NCI-H1436 treated with DMSO at 0.1 percent for 48 hours (cell line): Measurements from ENCODE around the gene SGPL1.
"Not testable (repeated sequence)": the region's sequence is repeated elsewhere in the genome, so short reads cannot be mapped to it uniquely, and the experiment has no call there.

Experiments used
- DNase-seq: peaks from one replicate; lab custom pipeline; 2025; lab: John Stamatoyannopoulos, UW

Gene SGPL1

GRCh38 chr10:70843776-70844489, 28.2 kb downstream of the SGPL1 start:
- DNase-seq: no peak

- DNase-seq: no peak
These were observed 29.5 kb downstream of the SGPL1 start for GRCh38 chr10:70845256-70845655.

- no peak for DNase-seq
These were observed 30.1 kb downstream of the SGPL1 start for GRCh38 chr10:70845816-70846215.

GRCh38 chr10:70846795-70847194, 31.0 kb downstream of the SGPL1 start:
- DNase-seq: no peak

- DNase-seq: no peak
These were observed 32.1 kb downstream of the SGPL1 start for GRCh38 chr10:70847659-70848360.

GRCh38 chr10:70849582-70850016, 33.9 kb downstream of the SGPL1 start:
- no peak for DNase-seq

DNA sequence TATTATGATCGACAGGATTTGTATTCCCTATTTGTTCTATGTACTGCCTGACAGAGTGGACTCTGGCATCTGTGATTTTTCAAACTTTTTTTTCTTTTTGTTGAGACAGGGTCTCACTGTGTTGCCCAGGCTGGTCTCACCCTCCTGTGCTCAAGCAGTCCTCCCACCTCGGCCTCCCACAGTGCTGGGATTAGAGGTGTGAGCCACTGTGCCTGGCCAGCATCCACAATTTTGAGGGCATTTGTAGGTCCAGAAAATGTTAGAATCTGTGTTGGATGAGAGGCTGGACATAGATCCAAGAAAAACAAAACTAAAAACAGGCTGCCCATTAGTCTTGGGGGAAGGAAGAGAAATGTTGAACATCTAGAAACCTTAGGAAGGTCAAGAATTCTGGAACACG, 34.3 kb downstream of the SGPL1 start:
- no peak for DNase-seq

- DNase-seq: no peak
These were observed 36.1 kb downstream of the SGPL1 start for GRCh38 chr10:70851597-70852475.

GRCh38 chr10:70853038-70853437, 37.3 kb downstream of the SGPL1 start:
- DNase-seq: no peak

DNA sequence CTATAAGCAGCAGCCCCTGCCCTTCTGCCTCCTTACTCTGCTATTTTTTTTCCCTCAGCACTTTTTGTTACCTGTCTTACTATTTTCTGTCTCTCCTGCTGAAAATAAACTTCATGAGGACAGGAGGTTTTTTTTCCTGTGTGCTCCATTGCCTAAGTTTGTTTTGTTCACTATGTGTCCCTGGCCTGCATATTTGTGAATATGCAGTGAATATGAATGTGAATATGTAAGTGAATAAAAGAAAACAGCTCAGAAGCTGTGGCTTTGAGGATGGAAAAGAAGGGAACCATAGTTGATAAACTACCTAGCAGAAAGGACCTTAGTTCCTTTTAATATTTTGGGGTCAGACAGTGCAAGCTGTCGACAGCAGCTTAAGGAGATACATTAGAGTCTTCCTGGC, 37.7 kb downstream of the SGPL1 start:
- no peak for DNase-seq

- no peak for DNase-seq
These were observed 40.7 kb downstream of the SGPL1 start for GRCh38 chr10:70856454-70856853.

GRCh38 chr10:70858759-70859158, 43.0 kb downstream of the SGPL1 start:
- no peak for DNase-seq

DNA sequence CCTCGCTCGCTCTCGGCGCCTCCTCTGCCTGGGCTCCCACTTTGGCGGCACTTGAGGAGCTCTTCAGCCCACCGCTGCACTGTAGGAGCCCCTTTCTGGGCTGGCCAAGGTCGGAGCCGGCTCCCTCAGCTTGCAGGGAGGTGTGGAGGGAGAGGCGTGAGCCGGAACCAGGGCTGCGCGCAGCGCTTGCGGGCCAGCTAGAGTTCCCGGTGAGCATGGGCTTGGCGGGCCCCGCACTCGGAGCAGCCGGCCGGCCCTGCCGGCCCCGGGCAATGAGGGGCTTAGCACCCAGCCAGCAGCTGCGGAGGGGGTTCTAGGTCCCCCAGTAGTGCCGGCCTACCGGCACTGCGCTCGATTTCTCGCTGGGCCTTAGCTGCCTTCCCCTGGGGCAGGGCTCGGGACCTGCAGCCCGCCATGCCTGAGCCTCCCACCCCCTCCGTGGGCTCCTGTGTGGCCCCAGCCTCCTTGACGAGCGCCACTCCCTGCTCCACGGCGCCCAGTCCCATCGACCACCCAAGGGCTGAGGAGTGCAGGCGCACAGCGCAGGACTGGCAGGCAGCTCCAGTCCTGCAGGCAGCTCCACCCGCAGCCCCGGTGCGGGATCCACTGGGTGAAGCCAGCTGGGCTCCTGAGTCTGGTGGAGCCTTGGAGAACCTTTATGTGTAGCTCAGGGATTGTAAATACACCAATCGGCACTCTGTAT, 45.9 kb downstream of the SGPL1 start:
- not testable (repeated sequence) for DNase-seq

GRCh38 chr10:70863470-70864160, 47.9 kb downstream of the SGPL1 start:
- DNase-seq: no peak

DNA sequence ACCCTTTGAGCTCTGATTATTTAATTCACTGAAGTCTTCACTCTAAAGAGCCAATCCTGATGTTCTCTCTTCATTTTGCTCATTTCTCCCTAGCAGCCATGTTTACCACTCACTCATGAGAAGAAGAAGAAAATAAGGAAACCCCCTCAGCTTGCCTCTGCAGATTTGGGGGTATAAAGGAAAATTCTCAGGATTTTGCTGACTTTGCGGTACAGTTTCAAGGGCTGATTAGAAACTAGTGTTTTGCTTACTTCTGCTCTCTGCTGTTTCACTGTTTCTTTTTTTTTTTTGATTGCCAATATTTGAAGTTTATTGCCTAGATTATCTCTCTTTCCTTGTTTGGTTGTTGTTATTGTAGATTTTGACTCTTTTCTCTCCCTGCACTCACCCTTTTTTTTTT, 49.2 kb downstream of the SGPL1 start:
- DNase-seq: no peak

- no peak for DNase-seq
These were observed 50.7 kb downstream of the SGPL1 start for GRCh38 chr10:70866424-70866823.

- DNase-seq: no peak
These were observed 56.5 kb downstream of the SGPL1 start for GRCh38 chr10:70872291-70872690.

DNA sequence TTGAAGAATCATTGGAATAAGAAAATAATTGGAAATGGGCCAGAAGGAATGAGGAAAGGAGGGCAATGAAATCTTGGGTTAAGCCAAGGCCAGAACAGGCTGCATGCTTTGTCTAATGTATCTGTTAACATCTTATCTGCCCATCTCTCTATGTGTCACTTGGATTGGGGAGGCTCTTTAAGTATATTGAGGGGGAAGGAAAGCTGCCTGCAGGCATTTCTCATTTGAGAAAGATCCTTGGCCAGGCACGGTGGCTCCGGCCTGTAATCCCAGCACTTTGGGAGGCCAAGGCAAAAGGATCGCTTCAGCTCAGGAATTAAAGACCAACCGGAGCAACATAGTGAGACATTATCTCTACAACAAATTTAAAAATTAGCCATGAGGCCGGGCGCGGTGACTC, 58.3 kb downstream of the SGPL1 start:
- DNase-seq: no peak

GRCh38 chr10:70879207-70879606, 63.5 kb downstream of the SGPL1 start:
- DNase-seq: no peak

DNA sequence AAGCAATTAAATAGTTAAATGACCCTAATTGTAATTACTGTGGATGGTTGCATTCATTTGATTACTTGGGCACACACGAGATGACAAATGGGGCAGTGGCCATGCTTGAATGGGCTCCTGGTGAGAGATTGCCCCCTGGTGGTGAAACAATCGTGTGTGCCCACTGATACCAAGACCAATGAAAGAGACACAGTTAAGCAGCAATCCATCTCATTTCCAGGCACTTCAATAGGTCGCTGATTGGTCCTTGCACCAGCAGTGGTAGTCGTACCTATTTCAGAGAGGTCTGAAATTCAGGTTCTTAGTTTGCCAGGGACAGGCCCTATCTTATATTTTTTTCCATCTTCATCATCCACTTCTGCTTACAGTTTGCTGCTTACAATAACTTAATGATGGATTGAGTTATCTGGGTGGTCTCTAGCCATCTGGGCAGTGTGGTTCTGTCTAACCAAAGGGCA, 64.4 kb downstream of the SGPL1 start:
- DNase-seq: peak; percentile 47

- no peak for DNase-seq
These were observed 69.0 kb downstream of the SGPL1 start for GRCh38 chr10:70884741-70885140.
